Neural cell (in vitro differentiated cells): ENCODE results near the gene YWHAH. TPM values are rescaled to one million over a fixed set of nuclear protein-coding genes. Genes with fewer than 3 reads are reported as not detected.

ENCODE experiments used
- H2AFZ ChIP-seq: fragments of 200-600, 300-800 bp; sonication (generic), shearing (Covaris generic); 2 replicates; pipeline ENCODE4 v1.6.0; 2014; ENCODE audit warnings: low read depth, mild to moderate bottlenecking, antibody characterized with exemption, low read length, moderate library complexity
- H3F3A ChIP-seq: fragments of 200-600 bp; shearing (Covaris generic); 2 replicates; pipeline ENCODE4 v1.6.1; 2016; ENCODE audit warnings: mild to moderate bottlenecking, moderate library complexity, mixed read lengths, antibody characterized with exemption, low read length; ENCODE audit not compliant: insufficient read depth, poor library complexity, severe bottlenecking
- H3K27ac ChIP-seq: fragments of 200-600, 300-800 bp; sonication (generic), shearing (Covaris generic); 2 replicates; pipeline ENCODE4 v1.5.1; 2014; ENCODE audit warnings: mild to moderate bottlenecking, low read length, moderate library complexity
- H3K27me3 ChIP-seq: fragments of 300-800, 200-600 bp; sonication (generic), shearing (Covaris generic); 2 replicates; pipeline ENCODE4 v1.6.0; 2014; ENCODE audit warnings: mild to moderate bottlenecking, low read depth, low read length, moderate library complexity; ENCODE audit not compliant: insufficient read depth
- H3K36me3 ChIP-seq: fragments of 300-800, 200-600 bp; sonication (generic), shearing (Covaris generic); 2 replicates; pipeline ENCODE4 v1.5.1; 2014; ENCODE audit warnings: mild to moderate bottlenecking, antibody characterized with exemption, low read length, moderate library complexity; ENCODE audit not compliant: insufficient read depth
- H3K4me2 ChIP-seq: fragments of 300-800, 200-600 bp; sonication (generic), shearing (Covaris generic); 2 replicates; pipeline ENCODE4 v1.6.0; 2014; ENCODE audit warnings: mild to moderate bottlenecking, low read length
- H3K4me3 ChIP-seq: fragments of 300-800, 200-600 bp; sonication (generic), shearing (Covaris generic); 2 replicates; pipeline ENCODE4 v1.5.1; 2014; ENCODE audit warnings: mild to moderate bottlenecking, low read length, moderate library complexity
- H3K79me2 ChIP-seq: fragments of 200-600 bp; shearing (Covaris generic); replicated peaks from 2 replicates; pipeline ENCODE4 v1.6.0; 2014; ENCODE audit warnings: mild to moderate bottlenecking, low read length, moderate library complexity; ENCODE audit not compliant: insufficient read depth
- H3K9ac ChIP-seq: fragments of 300-800, 200-600 bp; sonication (generic), shearing (Covaris generic); 2 replicates; pipeline ENCODE4 v1.6.1; 2016; ENCODE audit warnings: mild to moderate bottlenecking, low read length, mixed read lengths
- H3K9me2 ChIP-seq: fragments of 200-600 bp; shearing (Covaris generic); 2 replicates; pipeline ENCODE4 v1.6.1; 2016; ENCODE audit warnings: mild to moderate bottlenecking, low read length, mixed read lengths; ENCODE audit not compliant: insufficient read depth
- H3K9me3 ChIP-seq: fragments of 200-600, 300-800 bp; sonication (generic), shearing (Covaris generic); 2 replicates; pipeline ENCODE4 v1.6.1; 2016; ENCODE audit warnings: mild to moderate bottlenecking, mixed run types, low read length, moderate library complexity, mixed read lengths
- H4K20me1 ChIP-seq: fragments of 200-600 bp; shearing (Covaris generic); 2 replicates; pipeline ENCODE4 v1.6.1; 2016; ENCODE audit warnings: mild to moderate bottlenecking, mixed run types; ENCODE audit not compliant: insufficient read depth
- EP300 ChIP-seq: fragments of 450-650 bp; conservative IDR thresholded peaks from 2 replicates; pipeline ENCODE4 v1.6.1; 2014; ENCODE audit warnings: antibody characterized with exemption, mild to moderate bottlenecking, moderate library complexity; ENCODE audit not compliant: poor library complexity, severe bottlenecking
- EZH2 ChIP-seq: fragments of 200-600, 300-800 bp; shearing (Covaris generic), sonication (generic); IDR thresholded peaks from 2 replicates; pipeline ENCODE4 v1.6.1; 2014; ENCODE audit warnings: antibody characterized with exemption, low read length, borderline replicate concordance, mild to moderate bottlenecking; ENCODE audit not compliant: insufficient read depth, poor library complexity, severe bottlenecking
- MXI1 ChIP-seq: fragments of 450-650 bp; conservative IDR thresholded peaks from 2 replicates; pipeline ENCODE4 v1.6.1; 2014; ENCODE audit warnings: antibody characterized with exemption, mild to moderate bottlenecking; ENCODE audit not compliant: poor library complexity, severe bottlenecking
- POLR2AphosphoS5 ChIP-seq: IDR thresholded peaks from 2 replicates; pipeline ENCODE4 v1.6.1; 2012
- RAD21 ChIP-seq: fragments of 450-650 bp; conservative IDR thresholded peaks from 2 replicates; pipeline ENCODE4 v1.6.1; 2014; ENCODE audit warnings: antibody characterized with exemption, mild to moderate bottlenecking, moderate library complexity
- SMC3 ChIP-seq: fragments of 450-650 bp; conservative IDR thresholded peaks from 2 replicates; pipeline ENCODE4 v1.6.1; 2014; ENCODE audit warnings: antibody characterized with exemption, mild to moderate bottlenecking, moderate library complexity; ENCODE audit not compliant: poor library complexity
- TAF1 ChIP-seq: IDR thresholded peaks from 2 replicates; pipeline ENCODE4 v1.6.1; 2012; ENCODE audit warnings: low read depth
- polyA plus RNA-seq: library from polyadenylated mRNA; depleted of rRNA; stranded (reverse); fragments of >200 nt; gene quantifications from 2 replicates; pipeline ENCODE4 v1.2.3, GENCODE V29; 2014
- TF ChIP-seq, protein P1 (sequence below): fragments of 450-650 bp; IDR thresholded peaks from 2 replicates; pipeline ENCODE4 v1.5.1; 2014; ENCODE audit warnings: antibody characterized with exemption, mild to moderate bottlenecking, moderate library complexity; ENCODE audit not compliant: poor library complexity, severe bottlenecking
- TF ChIP-seq, protein P2 (sequence below): IDR thresholded peaks from 2 replicates; pipeline ENCODE4 v1.6.1; 2012; ENCODE audit warnings: borderline replicate concordance

YWHAH gene
- polyA plus RNA-seq, 1 donor from 2014 or later: 300 TPM

- Histone ChIP-seq H3K4me2 (peak overlapping the region; percentile 95), H3K27ac (peak overlapping the region; percentile 91), H3K36me3 (no peaks in the 10 kb centered on the region), H3K79me2 (peaks cover 61% of the 10 kb centered on the region), H2AFZ (no peak overlapping the region), H4K20me1 (peaks cover 16% of the 10 kb centered on the region), H3K27me3 (no peaks in the 10 kb centered on the region), H3K9me2 (no peaks in the 10 kb centered on the region), H3K9ac (peak overlapping the region; percentile 88), H3K4me3 (peak overlapping the region; percentile 77), H3K9me3 (no peaks in the 10 kb centered on the region), H3F3A (no peaks in the 10 kb centered on the region)
- TF ChIP-seq EP300 (no peak), TAF1 (no peak), POLR2AphosphoS5 (no peak), EZH2 (no peak), SMC3 (peak; percentile 48), RAD21 (no peak), MXI1 (peak; percentile 64)
- TF ChIP-seq, protein P1, sequence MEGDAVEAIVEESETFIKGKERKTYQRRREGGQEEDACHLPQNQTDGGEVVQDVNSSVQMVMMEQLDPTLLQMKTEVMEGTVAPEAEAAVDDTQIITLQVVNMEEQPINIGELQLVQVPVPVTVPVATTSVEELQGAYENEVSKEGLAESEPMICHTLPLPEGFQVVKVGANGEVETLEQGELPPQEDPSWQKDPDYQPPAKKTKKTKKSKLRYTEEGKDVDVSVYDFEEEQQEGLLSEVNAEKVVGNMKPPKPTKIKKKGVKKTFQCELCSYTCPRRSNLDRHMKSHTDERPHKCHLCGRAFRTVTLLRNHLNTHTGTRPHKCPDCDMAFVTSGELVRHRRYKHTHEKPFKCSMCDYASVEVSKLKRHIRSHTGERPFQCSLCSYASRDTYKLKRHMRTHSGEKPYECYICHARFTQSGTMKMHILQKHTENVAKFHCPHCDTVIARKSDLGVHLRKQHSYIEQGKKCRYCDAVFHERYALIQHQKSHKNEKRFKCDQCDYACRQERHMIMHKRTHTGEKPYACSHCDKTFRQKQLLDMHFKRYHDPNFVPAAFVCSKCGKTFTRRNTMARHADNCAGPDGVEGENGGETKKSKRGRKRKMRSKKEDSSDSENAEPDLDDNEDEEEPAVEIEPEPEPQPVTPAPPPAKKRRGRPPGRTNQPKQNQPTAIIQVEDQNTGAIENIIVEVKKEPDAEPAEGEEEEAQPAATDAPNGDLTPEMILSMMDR: no peak
- TF ChIP-seq, protein P2, sequence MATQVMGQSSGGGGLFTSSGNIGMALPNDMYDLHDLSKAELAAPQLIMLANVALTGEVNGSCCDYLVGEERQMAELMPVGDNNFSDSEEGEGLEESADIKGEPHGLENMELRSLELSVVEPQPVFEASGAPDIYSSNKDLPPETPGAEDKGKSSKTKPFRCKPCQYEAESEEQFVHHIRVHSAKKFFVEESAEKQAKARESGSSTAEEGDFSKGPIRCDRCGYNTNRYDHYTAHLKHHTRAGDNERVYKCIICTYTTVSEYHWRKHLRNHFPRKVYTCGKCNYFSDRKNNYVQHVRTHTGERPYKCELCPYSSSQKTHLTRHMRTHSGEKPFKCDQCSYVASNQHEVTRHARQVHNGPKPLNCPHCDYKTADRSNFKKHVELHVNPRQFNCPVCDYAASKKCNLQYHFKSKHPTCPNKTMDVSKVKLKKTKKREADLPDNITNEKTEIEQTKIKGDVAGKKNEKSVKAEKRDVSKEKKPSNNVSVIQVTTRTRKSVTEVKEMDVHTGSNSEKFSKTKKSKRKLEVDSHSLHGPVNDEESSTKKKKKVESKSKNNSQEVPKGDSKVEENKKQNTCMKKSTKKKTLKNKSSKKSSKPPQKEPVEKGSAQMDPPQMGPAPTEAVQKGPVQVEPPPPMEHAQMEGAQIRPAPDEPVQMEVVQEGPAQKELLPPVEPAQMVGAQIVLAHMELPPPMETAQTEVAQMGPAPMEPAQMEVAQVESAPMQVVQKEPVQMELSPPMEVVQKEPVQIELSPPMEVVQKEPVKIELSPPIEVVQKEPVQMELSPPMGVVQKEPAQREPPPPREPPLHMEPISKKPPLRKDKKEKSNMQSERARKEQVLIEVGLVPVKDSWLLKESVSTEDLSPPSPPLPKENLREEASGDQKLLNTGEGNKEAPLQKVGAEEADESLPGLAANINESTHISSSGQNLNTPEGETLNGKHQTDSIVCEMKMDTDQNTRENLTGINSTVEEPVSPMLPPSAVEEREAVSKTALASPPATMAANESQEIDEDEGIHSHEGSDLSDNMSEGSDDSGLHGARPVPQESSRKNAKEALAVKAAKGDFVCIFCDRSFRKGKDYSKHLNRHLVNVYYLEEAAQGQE: peak; percentile 14
Observed at GRCh38 chr22:31945443-31945855, 1.1 kb downstream of the YWHAH start.

DNA sequence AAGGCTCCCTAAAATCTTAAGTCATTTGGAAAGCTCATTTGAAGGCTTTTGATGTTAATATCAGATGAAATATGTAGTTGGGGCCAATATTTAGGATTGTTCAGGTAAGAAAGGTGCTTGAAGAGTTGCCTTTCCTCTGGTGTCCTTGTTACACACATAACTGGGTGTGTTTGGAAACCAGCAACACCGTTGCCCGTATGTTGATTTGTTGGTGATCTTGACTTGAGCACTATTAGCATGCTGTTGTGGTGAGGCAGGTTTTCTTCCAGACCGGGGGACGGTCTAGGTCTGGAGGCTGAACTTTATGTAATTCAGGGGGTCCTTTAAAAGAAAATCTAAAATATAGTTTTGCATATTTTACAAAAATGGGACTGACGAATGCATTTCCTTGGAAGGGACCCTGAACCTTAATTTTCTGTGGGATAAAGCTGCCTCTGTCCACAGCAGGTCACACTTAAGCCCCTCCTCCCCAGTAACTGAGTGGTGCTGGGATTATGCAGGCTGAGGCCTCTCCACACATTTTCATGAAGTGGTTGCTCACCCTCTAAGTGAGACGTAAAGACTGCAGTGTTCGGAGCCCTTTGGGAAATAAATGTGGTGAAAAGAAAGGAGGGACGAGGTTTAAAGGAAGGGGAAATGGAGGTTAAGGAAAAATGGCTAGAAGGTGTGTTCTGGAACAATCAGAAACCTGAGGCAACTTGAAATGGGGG lies 1.8 kb downstream of the YWHAH start:
- Histone ChIP-seq H3K27me3 (no peaks in the 10 kb centered on the region), H3K9me3 (no peaks in the 10 kb centered on the region), H3K36me3 (no peaks in the 10 kb centered on the region), H3K27ac (peak overlapping the region; percentile 91), H2AFZ (no peak overlapping the region), H4K20me1 (peaks cover 18% of the 10 kb centered on the region), H3K9ac (peak overlapping the region; percentile 88), H3K9me2 (no peaks in the 10 kb centered on the region), H3K79me2 (peaks cover 68% of the 10 kb centered on the region), H3K4me2 (peak overlapping the region; percentile 95), H3K4me3 (peak overlapping the region; percentile 77), H3F3A (no peaks in the 10 kb centered on the region)
- TF ChIP-seq SMC3 (peak; percentile 17), EZH2 (no peak)
